Stimulated activated naive B cell treated with anti-CD40 and anti-IgM and Interleukin-4, amounts not matched to agents 10 μg/mL and 1 μg/mL and 100 μg/mL, for 72 hours (primary cell): ENCODE data around the gene F13B.
"Not testable (repeated sequence)": the region's sequence is repeated elsewhere in the genome, so short reads cannot be mapped to it uniquely, and the experiment has no call there.

Source experiments
- ATAC-seq, 2 donors: fragments of 150-1000 bp; cut with Tn5 transposase; replicated peaks; 2 replicates each; pipeline ENCODE4 v1.10.0; 2021; ENCODE audit warnings: moderate library complexity in 1 of 2
- DNase-seq: peaks from one replicate; pipeline ENCODE4 v3.0.0; 2021
- H3K27ac Mint-ChIP-seq: one replicate; pipeline ENCODE4 v1.8.0; 2022; ENCODE audit warnings: mild to moderate bottlenecking, mixed read lengths
- H3K27me3 Mint-ChIP-seq, 2 donors: one replicate each; pipeline ENCODE4 v1.8.0; 2022; ENCODE audit warnings: mixed read lengths in 2 of 2
- H3K36me3 Mint-ChIP-seq, 2 donors: one replicate each; pipeline ENCODE4 v1.8.0; 2022; ENCODE audit warnings: mixed read lengths in 2 of 2, mild to moderate bottlenecking in 1 of 2
- H3K4me1 Mint-ChIP-seq, 2 donors: one replicate each; pipeline ENCODE4 v1.8.0; 2022; ENCODE audit warnings: mixed read lengths in 2 of 2, mild to moderate bottlenecking in 1 of 2
- H3K4me3 Mint-ChIP-seq, 2 donors: one replicate each; pipeline ENCODE4 v1.8.0; 2022; ENCODE audit warnings: mild to moderate bottlenecking in 2 of 2, mixed read lengths in 2 of 2, moderate library complexity in 1 of 2
- H3K9me3 Mint-ChIP-seq, 2 donors: one replicate each; pipeline ENCODE4 v1.8.0; 2022; ENCODE audit warnings: mixed read lengths in 2 of 2, mild to moderate bottlenecking in 1 of 2

Gene F13B

GRCh38 chr1:197076585-197076984 is 9.5 kb upstream of the F13B start:
- H3K4me3 Mint-ChIP-seq = no peak overlapping the region
- no peak overlapping the region for H3K27ac Mint-ChIP-seq
- peaks cover 3 to 6% of the 10 kb centered on the region in 2 donors for H3K36me3 Mint-ChIP-seq
- DNase-seq = no peak
- no peak for ATAC-seq
- peaks cover 8 to 19% of the 10 kb centered on the region in 2 donors for H3K9me3 Mint-ChIP-seq
- H3K4me1 Mint-ChIP-seq = no peaks in the 10 kb centered on the region
- no peaks in the 10 kb centered on the region for H3K27me3 Mint-ChIP-seq

DNA sequence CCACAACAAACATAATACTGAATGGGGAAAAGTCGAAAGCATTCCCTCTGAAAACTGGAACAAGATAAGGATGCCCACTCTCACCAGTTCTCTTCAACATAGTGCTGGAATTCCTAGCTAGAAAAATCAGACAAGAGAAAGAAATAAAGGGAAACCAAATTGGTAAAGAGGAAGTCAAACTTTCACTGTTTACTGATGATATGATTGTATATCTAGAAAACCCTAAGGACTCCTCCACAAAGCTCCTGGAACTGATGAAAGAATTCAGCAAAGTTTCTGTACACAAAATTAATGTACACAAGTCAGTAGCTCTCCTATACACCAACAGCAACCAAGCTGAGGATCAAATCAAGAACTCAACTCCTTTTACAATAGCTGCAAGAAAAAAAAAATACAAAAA is 6.9 kb upstream of the F13B start:
- ATAC-seq (no peak), DNase-seq (no peak)
- no peaks in the 10 kb centered on the region for H3K36me3 Mint-ChIP-seq
- no peak overlapping the region for H3K27ac Mint-ChIP-seq
- H3K9me3 Mint-ChIP-seq = peaks cover 0 to 13% of the 10 kb centered on the region in 2 donors
- H3K27me3 Mint-ChIP-seq = no peaks in the 10 kb centered on the region
- H3K4me3 Mint-ChIP-seq = no peak overlapping the region
- H3K4me1 Mint-ChIP-seq = no peaks in the 10 kb centered on the region

GRCh38 chr1:197067457-197067818 is 378 bp upstream of the F13B start:
- Mint-ChIP-seq H3K27ac (no peak overlapping the region), H3K27me3 (no peaks in the 10 kb centered on the region), H3K36me3 (no peaks in the 10 kb centered on the region), H3K4me3 (no peak overlapping the region), H3K9me3 (peaks cover 0 to 7% of the 10 kb centered on the region in 2 donors), H3K4me1 (no peaks in the 10 kb centered on the region)
- ATAC-seq (no peak), DNase-seq (no peak)

- peaks cover 0 to 7% of the 10 kb centered on the region in 2 donors for H3K9me3 Mint-ChIP-seq
- no peaks in the 10 kb centered on the region for H3K36me3 Mint-ChIP-seq
- no peak overlapping the region for H3K27ac Mint-ChIP-seq
- no peaks in the 10 kb centered on the region for H3K27me3 Mint-ChIP-seq
- no peaks in the 10 kb centered on the region for H3K4me1 Mint-ChIP-seq
- H3K4me3 Mint-ChIP-seq = no peak overlapping the region
- DNase-seq (no peak), ATAC-seq (no peak)
Observed at GRCh38 chr1:197066277-197066676, 783 bp downstream of the F13B start.

GRCh38 chr1:197065559-197065958 is 1.5 kb downstream of the F13B start:
- H3K27me3 Mint-ChIP-seq = no peaks in the 10 kb centered on the region
- H3K9me3 Mint-ChIP-seq = peaks cover 0 to 7% of the 10 kb centered on the region in 2 donors
- no peak overlapping the region for H3K27ac Mint-ChIP-seq
- ATAC-seq (no peak), DNase-seq (no peak)
- H3K36me3 Mint-ChIP-seq = no peaks in the 10 kb centered on the region
- H3K4me3 Mint-ChIP-seq = no peak overlapping the region
- no peaks in the 10 kb centered on the region for H3K4me1 Mint-ChIP-seq

DNA sequence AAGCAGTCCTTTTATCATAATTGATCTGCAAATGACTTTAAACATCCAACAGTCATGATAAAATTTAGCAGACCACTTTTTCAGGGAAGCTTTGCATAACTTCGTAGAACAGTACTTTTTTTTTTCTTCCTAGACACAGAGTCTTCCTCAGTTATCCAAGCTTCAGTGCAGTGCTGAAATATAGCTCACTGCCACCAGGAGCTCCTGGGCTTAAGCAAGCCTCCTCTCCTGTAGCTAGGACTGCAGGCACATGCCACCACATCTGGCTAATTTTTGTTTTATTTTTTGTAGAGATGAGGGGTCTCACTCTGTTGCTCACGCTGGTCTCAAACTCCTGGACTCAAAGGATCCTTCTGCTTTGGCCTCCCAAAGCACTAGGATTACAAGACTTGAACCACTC is 3.8 kb downstream of the F13B start:
- Mint-ChIP-seq H3K27ac (no peak overlapping the region), H3K4me1 (no peaks in the 10 kb centered on the region), H3K36me3 (no peaks in the 10 kb centered on the region), H3K27me3 (peaks cover 0 to 8% of the 10 kb centered on the region in 2 donors), H3K9me3 (no peaks in the 10 kb centered on the region), H3K4me3 (no peak overlapping the region)
- no peak for ATAC-seq
- no peak for DNase-seq

DNA sequence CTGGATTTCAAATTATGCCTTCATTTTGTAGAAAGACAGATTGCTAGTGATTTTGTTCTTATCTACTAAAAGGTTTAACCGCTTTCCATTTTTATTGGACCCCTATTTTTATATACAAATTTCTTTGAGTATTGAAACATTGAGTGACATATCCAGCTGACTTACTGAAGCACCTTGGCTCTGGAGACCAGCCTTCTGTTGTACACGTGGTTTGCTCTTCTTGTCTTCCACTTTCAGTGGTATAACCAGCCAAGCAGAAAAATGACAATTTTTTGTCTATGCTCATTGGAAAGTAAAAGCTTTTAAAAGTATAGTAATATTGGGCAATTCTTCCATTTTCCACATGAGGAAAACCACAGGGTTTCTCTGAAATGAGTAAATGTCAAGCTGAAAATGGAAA is 4.4 kb downstream of the F13B start:
- DNase-seq (no peak), ATAC-seq (peak; percentile 46 to 72)
- Mint-ChIP-seq H3K4me1 (no peaks in the 10 kb centered on the region), H3K4me3 (no peak overlapping the region), H3K27me3 (peaks cover 0 to 10% of the 10 kb centered on the region in 2 donors), H3K9me3 (no peaks in the 10 kb centered on the region), H3K36me3 (no peaks in the 10 kb centered on the region), H3K27ac (no peak overlapping the region)

DNA sequence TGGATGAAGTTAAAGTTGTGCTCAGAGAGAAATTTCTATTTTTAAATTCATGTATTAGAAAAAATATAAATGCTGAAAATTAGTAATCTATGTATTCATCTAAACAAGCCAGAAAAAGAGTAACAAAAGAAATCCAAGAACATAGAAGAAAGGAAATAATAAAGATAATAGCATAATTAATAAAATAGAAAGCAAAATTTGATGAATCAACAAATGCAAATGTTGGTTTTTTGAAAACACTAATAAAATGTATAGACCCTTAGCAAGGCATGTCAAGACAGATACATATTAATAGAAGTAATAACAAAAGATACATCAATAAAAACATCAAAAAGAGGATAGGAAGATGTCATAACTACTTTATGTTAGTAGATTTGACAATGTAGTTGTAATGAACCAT is 18.0 kb downstream of the F13B start:
- Mint-ChIP-seq H3K4me1 (no peaks in the 10 kb centered on the region), H3K36me3 (no peaks in the 10 kb centered on the region), H3K27ac (no peak overlapping the region), H3K4me3 (no peak overlapping the region), H3K27me3 (no peaks in the 10 kb centered on the region), H3K9me3 (peaks cover 0 to 13% of the 10 kb centered on the region in 2 donors)
- no peak for DNase-seq
- no peak for ATAC-seq

- H3K9me3 Mint-ChIP-seq = peaks cover 0 to 11% of the 10 kb centered on the region in 2 donors
- no peaks in the 10 kb centered on the region for H3K27me3 Mint-ChIP-seq
- no peaks in the 10 kb centered on the region for H3K36me3 Mint-ChIP-seq
- H3K4me1 Mint-ChIP-seq = no peaks in the 10 kb centered on the region
- no peak overlapping the region for H3K27ac Mint-ChIP-seq
- H3K4me3 Mint-ChIP-seq = no peak overlapping the region
- ATAC-seq (no peak), DNase-seq (no peak)
Observed at GRCh38 chr1:197042676-197043341, 24.3 kb downstream of the F13B start.

DNA sequence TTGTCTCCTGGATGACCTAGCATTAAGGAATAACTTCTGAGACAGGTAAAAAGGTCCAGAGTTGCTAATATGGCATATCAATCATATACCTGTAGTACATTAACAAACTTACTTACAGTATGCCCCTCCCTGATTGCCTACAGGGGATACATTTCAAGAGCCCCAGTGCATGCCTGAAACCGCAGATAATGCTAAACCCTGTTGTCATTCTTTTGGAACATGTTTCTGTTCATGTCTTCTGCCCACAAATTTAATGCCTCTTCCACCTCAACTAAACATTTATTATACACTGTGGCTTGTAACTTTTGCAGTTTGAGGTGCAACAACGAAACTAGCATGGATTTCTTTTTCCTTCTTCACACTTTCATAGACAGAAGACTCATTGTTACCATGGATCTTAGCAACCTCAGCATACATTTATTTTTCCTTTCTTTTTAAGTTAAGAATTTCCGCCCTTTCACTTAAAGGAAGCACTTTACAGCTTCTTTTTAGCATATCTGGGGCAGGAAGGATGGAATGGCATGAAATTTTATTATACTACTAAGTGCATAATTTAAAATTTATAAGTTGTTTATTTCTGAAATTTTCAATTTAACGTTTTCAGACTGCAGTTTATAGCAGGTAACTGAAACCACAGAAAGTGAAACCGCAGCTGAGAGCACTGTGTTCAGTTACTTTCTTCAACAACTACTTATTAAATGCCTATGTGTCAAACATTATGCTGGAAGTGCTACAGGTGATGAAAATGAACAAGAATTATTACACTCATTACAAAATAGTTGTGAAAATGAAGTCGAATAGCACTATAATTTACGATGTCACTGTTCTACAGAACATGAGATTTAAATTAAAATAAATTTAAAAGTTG is 25.3 kb downstream of the F13B start:
- no peak overlapping the region for H3K4me3 Mint-ChIP-seq
- H3K27ac Mint-ChIP-seq = no peak overlapping the region
- peaks cover 0 to 6% of the 10 kb centered on the region in 2 donors for H3K9me3 Mint-ChIP-seq
- ATAC-seq (no peak), DNase-seq (no peak)
- no peaks in the 10 kb centered on the region for H3K4me1 Mint-ChIP-seq
- H3K36me3 Mint-ChIP-seq = no peaks in the 10 kb centered on the region
- no peaks in the 10 kb centered on the region for H3K27me3 Mint-ChIP-seq

- DNase-seq (no peak), ATAC-seq (no peak)
- Mint-ChIP-seq H3K4me3 (no peak overlapping the region), H3K27ac (no peak overlapping the region), H3K36me3 (no peaks in the 10 kb centered on the region), H3K9me3 (no peaks in the 10 kb centered on the region), H3K27me3 (no peaks in the 10 kb centered on the region), H3K4me1 (no peaks in the 10 kb centered on the region)
Observed at GRCh38 chr1:197036861-197037260, 30.2 kb downstream of the F13B start.

- not testable (repeated sequence) for DNase-seq, H3K4me1 Mint-ChIP-seq, H3K27me3 Mint-ChIP-seq, H3K9me3 Mint-ChIP-seq, H3K4me3 Mint-ChIP-seq, ATAC-seq, H3K36me3 Mint-ChIP-seq, H3K27ac Mint-ChIP-seq
Observed at GRCh38 chr1:197034631-197035339, 32.3 kb downstream of the F13B start.

DNA sequence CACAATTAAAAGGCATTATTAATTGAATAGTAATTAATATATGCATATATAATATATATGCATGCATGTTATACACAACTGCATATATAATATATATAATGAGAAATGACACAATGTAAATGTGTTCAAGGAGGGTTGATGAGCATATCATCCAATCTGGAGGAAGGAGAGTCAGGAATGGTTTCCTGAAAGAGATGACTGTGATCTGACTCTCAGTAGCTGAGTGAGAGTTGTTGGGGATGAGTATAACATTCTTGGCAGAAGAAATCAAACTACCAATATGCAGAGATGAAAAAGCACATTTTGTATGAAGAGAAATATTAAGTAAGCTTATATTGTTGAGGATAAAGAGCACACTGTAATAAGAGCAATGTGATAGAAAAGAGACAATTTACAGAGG is 37.3 kb downstream of the F13B start:
- no peaks in the 10 kb centered on the region for H3K36me3 Mint-ChIP-seq
- no peaks in the 10 kb centered on the region for H3K4me1 Mint-ChIP-seq
- H3K9me3 Mint-ChIP-seq = no peaks in the 10 kb centered on the region
- no peaks in the 10 kb centered on the region for H3K27me3 Mint-ChIP-seq
- H3K27ac Mint-ChIP-seq = no peak overlapping the region
- no peak overlapping the region for H3K4me3 Mint-ChIP-seq
- no peak for DNase-seq
- no peak for ATAC-seq

DNA sequence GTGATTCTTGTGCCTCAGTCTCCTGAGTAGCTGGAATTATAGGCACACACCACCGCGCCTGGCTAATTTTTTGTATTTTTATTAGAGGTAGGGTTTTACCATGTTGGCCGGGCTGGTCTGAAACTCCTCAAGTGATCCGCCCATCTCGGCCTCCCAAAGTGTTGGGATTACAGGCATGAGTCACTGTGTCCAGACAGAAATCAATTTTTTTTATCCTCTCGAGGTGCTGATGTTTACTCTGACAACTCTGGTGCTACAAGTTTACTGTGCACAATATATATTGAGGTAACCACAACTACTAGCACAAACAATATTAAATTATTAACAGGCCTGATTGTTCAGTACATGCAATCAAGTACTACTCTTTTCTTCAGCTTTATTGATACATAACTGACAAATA is 39.7 kb downstream of the F13B start:
- H3K36me3 Mint-ChIP-seq = no peaks in the 10 kb centered on the region
- no peak overlapping the region for H3K4me3 Mint-ChIP-seq
- H3K9me3 Mint-ChIP-seq = no peaks in the 10 kb centered on the region
- no peak for ATAC-seq
- H3K27me3 Mint-ChIP-seq = no peaks in the 10 kb centered on the region
- DNase-seq = no peak
- H3K27ac Mint-ChIP-seq = no peak overlapping the region
- H3K4me1 Mint-ChIP-seq = no peaks in the 10 kb centered on the region

DNA sequence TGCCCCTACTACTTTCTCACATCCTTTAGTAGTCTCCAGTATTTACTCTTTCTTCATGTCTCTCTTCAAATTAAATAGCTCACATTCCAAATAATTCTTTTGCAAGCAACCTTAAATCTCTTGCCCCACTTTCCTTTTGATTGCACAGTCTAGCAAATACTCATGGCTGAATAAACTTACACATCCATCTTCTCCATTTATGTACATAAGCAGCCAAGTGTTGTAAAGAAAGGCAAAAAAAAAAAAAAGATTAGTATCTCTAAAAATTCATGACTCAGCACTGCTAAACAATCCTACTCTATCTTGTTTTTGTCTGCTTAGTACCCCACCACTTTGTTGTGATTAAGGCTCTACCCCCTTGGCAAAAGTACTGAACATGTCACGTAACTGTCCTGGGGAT is 42.6 kb downstream of the F13B start:
- H3K9me3 Mint-ChIP-seq = no peaks in the 10 kb centered on the region
- H3K27ac Mint-ChIP-seq = no peak overlapping the region
- no peak overlapping the region for H3K4me3 Mint-ChIP-seq
- DNase-seq = no peak
- no peaks in the 10 kb centered on the region for H3K36me3 Mint-ChIP-seq
- H3K4me1 Mint-ChIP-seq = no peaks in the 10 kb centered on the region
- ATAC-seq = no peak
- no peaks in the 10 kb centered on the region for H3K27me3 Mint-ChIP-seq
